Ammon's horn (tissue), 1 donor: ENCODE data around the gene MAP4K1.
"Not testable (repeated sequence)": the region's sequence is repeated elsewhere in the genome, so short reads cannot be mapped to it uniquely, and the experiment has no call there.

Source experiments
- DNase-seq: peaks from one replicate; pipeline ENCODE4 v3.0.0-alpha.2; 2016; ENCODE audit warnings: low spot score

MAP4K1 gene

DNA sequence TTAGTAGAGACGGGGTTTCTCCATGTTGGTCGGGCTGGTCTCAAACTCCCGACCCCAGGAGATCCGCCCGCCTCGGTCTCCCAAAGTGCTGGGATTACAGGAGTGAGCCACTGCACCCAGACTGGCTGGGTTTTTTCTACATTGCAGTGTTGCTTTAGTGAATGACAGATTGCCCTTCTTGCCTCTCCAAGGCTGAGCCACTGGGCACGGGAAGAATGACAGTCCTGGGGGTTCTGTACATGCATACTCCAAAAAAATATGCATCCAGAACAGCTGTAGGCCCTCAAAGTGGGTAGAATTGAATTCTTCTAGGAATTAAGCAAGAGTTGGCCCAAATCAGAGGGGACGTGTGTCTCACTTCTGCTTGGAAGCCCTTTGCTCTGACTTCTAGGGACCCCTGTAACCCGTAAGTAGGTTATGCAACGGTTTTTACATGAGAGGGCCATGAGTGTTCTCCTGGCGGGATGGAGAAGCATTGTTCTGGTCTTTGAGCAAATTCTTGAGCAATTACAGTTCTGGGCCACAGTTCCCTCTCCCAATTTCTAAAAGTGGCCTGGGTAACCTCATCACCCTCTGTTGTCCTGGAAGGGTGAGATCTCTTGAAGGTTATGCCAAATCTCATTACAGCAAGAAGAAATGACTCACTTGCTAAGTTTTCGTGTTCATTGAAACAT, 33.3 kb upstream of the MAP4K1 start:
- DNase-seq = no peak

- no peak for DNase-seq
These were observed 32.5 kb upstream of the MAP4K1 start for GRCh38 chr19:38650172-38650775.

DNA sequence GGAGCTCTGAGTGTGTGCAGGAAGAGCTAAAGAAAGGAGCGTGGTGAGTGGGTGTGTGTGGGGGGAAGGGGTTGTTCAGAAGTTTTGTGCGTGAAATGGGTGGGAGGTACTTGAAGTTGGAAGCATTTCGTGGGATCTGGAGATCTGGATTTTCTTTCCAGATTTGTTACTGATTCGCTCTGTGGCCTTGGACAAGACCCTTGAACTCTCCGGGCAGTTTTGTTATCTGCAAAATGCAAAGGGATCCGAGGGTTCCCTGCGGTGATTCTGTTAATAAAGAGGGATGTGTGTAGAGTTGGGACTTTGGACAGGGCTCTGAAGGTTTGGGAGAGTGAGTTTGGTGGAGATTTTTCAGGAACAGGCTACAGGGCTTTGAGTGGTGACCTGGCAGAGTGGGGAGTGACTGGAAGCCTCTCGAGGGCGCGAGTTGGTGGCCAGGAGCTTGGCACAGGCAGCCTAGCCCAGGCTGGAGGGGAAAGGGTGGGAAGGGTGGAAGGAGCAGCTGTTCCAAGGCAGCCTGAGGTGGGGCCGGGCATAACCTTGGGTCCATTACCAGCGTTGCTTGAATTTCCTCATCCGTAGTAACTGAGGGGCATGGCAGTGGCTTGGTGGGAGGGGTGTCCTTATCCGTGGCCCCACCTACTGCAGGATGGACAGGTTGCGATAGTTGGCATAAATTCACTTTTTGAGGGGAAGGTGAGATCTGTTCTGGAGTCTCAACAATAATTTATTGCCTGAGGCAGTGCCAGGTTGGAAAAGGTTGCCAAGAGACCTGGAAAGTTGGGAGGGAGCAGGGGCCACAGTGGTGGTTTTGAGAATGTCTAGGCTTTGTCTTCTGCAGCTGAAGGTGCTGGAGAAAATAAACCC, 31.8 kb upstream of the MAP4K1 start:
- DNase-seq = no peak

DNA sequence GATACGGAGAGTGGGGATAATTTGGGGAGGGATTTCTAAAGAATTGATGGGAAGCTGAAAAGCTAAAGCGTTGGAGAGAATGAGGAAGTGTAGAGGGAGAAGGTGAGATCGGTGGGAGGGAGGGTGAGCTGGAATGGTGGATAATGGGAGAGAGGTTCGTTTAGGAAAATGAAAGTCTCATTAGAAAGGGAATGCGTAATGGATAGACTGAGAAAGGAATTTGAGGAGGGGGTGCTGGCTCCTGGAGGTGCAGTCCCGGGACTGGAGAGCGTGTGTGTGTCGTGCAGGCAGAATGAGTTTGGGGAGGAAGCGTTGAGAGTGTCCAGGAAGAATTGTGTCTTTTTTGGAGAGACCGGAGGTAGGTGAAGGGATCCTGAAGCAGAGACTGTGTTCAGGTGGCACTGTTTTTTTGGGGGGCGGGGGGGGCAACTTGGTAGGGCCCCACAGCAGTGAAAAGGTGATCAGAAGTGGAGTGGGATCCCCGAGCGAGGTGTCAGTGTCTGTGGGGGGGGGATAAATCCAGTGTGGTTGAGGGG, 31.1 kb upstream of the MAP4K1 start:
- no peak for DNase-seq

DNA sequence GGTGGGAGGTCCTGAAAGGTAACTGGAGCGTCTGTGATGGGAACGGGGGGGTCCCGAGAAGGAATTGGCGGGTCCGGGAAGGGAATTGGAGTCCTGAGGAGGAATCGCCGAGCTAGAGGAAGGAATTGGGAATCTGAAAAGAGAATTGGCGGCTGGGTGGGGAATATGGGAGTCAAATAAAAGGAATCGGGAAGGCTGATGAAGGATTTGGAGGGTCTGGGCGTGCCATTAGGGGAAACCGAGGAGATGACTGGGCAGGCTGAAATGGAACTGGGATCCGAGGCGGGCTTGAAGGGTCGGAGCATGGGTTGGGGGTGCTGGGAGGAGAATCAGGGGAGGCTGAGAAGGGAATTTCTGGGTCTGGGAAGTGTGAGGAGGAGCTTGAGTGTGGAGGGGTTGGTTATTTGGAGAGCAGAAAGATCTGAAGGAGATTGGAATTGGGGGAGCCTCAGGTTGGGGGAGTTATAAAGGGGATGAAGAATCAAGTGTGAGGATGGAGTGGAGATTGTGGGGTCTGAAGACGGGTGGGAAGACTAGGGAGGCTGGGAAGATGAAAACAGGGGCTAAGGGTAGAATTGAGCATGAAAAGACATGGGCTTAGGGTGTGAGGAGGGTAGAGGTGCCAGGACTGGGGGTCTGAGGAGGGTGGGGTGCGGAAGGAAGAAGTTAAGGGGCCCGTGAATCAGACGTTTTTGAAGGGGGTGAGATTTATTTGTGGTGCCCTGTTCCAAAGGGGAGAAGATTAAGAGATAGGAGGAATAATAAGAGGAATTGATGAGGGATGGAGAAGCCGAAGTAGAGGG, 30.4 kb upstream of the MAP4K1 start:
- DNase-seq = no peak

DNA sequence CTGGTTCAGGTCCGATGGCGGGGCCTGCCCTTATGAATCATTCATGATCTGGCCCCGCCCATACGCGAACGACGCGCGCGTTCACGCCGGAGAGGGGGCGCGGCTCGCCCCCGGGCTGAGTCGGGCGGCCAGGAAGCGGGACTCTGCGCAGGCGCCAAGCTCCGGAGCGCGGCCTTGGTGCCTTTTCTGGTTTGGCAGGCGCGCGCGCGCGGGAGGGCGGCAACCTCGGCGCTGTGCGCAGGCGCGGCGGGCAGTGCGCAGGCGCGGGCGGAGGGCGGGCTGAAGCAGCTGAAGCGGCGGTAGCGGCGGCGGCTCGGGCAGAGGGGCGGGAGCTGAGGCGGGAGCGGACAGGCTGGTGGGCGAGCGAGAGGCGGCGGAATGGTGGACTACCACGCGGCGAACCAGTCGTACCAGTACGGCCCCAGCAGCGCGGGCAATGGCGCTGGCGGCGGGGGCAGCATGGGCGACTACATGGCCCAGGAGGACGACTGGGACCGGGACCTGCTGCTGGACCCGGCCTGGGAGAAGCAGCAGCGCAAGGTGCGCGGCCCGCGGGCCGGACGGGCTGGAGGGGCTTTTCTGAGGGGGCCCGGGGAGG, 29.7 kb upstream of the MAP4K1 start, which contains the start of gene ACTN4:
Gene ACTN4 (plus strand): TSS at position 282 of the 598 bp plus-strand sequence. CDS start 97 bp downstream, at position 379.
- DNase-seq = peak; percentile 96

- no peak for DNase-seq
These were observed 27.0 kb upstream of the MAP4K1 start for GRCh38 chr19:38644719-38645118.

- DNase-seq = no peak
These were observed 24.4 kb upstream of the MAP4K1 start for GRCh38 chr19:38642176-38642575.

- DNase-seq = no peak
These were observed 22.6 kb upstream of the MAP4K1 start for GRCh38 chr19:38640368-38640767.

DNA sequence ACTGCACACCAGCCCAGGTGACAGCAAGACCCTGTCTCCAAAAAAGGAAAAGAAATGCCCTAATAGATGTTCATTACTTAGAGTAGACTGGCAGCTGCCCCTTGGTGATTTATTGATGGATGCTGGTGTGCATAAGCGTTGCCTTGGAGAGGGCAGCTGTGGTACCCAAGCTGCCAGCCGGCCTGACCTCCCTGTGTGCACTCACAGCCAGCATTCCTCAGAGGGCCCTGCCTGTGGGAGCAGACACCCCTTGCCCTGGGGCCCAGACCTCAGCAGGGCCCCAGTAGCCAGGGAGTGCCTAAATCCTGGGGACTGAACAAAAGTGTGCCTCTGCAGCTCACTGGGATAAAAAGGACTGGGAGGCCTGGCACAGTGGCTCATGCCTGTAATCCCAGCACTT, 21.9 kb upstream of the MAP4K1 start:
- no peak for DNase-seq

DNA sequence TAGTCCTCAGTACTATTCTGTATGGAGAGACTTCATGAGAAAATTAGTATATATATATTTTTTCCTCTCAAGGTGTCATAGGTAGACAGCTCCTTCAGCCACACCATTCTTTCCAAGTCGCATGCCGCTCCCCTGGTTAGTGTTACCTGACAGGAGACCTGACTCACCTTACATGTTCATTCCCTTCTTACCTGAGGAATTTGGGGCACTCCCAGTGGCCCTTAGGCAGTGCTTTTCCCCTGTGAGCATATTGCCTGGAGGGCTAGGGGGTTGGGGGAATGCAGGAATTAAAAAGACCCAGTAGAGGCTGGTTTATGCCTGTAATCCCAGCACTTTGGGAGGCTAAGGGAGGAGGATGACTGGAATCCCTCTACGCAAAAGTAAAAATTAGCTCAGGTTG, 20.7 kb upstream of the MAP4K1 start:
- no peak for DNase-seq

DNA sequence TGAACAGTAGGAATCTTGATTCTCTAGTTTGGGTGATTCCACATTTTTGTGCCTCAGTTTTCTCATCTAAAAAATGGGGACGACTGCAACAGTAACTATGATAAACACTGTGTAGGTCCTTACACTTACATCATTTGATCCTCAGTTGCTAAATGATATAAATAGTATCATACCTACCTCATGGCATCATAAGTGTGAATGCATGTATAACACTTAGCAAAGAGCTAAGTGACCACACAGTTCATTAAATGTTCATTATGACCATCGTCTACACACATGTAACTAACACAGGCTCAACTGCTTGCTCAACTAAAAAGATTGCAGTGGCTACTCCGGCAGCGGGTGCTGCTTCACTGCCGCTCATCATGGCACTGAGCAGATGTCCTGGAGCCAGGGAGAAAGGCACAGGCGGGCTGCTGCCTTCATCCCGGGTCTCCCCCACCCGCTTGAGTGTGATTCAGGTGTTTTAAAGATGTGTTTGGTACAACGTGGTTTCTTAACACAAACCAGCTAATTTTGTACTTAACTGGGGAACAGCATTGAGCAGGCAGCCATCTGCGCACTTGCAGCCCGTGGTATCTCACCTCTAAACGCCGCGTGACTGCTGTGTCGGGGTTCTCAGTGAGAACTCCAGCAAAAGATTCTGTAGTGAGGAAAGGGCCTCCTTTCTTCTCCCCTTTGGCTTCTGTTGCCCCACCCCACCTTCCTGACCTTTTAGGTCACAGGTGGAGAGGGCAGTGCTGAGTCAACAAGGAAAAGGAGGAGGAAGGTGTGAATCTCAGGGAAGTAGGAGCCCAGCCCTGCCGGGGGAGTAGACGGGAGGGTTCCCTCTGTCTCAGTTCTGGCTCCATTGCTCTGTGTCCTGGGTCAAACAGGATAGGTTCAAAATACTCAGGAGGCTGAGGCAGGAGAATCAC, 18.0 kb upstream of the MAP4K1 start:
- no peak for DNase-seq

DNA sequence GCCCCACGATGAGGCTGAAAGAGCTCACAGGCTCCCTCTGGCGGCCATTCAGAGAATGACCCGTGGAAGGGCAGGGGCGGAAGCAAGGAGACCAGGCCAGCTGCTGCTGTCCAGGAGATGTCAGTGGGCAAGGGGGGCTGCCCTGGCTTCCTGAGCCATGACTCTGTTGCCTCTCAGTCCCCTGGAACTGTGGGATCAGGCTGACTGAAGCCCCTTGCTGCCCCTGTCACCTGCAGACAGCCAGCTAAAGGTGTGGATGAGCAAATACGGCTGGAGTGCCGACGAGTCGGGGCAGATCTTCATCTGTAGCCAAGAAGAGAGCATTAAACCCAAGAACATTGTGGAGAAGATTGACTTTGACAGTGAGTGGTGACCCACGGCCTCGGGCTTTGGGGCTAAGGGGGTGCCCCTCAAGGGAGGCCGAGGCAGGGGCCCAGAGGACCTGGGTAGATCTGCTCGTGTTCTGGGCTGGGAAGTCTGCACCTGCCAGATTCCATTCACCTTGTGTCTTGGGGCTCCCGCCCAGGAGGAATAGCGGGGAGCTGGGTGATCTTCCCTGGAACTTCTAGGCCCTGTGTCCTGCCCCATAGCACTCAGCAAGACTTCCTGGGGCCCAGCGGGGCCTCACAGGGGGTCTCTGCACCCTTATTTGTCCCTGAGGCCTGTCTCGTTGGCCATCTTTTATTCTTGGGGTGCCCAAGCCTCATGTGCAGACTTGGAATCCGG, 17.2 kb upstream of the MAP4K1 start:
- DNase-seq = peak; percentile 62

GRCh38 chr19:38632476-38633213, 14.9 kb upstream of the MAP4K1 start:
- DNase-seq = no peak

- DNase-seq = not testable (repeated sequence)
These were observed 14.2 kb upstream of the MAP4K1 start for GRCh38 chr19:38631811-38632475.

DNA sequence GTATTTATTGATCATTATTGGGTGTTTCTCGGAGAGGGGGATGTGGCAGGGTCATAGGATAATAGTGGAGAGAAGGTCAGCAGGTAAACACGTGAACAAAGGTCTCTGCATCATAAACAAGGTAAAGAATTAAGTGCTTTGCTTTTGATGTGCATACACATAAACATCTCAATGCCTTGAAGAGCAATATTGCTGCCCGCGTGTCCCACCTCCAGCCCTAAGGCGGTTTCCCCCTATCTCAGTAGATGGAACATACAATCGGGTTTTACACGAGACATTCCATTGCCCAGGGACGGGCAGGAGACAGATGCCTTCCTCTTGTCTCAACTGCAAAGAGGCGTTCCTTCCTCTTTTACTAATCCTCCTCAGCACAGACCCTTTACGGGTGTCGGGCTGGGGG, 13.5 kb upstream of the MAP4K1 start:
- DNase-seq = not testable (repeated sequence)

DNA sequence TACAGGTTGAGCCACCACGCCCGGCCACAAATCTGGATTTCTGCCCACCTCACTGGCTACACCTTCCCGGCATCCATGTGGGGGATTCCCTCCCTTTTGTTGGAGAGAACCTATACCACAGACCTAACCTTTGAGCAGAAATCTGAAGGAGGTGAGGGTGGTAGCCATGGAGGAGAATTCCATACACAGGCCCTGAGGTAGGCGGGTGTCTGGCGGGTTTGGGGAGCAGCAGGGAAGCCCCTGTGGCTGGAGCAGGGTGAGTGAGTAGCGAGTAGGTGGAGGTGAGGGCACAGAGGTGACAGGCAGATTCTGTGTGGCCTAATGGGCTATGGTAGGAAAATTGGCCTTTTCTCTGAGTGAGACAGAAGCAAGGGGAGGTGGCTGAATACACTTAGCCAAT, 11.8 kb upstream of the MAP4K1 start:
- DNase-seq = no peak

DNA sequence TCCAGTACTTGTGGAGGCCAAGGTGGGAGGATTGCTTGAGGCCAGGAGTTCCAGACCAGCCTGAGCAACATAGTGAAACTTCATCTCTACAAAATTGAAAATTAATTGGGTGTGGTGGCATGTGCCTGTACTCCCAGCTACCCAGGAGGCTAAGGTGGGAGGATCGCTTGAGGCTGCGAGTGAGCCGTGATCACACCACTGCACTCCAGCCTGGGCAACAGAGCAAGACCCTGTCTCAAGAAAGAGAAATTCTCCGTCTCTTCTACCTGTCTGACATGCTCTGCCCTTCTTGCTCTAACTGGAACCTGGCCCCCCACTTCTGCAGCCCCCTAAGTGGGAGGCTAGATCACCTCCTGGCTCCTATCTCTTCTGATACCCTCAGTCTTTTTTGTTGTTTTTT, 8.6 kb upstream of the MAP4K1 start:
- DNase-seq = no peak
